Effector memory CD4-positive, alpha-beta T cell (primary cell): ENCODE data around the gene ZMPSTE24.
A peak's percentile ranks its signal among the peaks of the same experiment; 100 is the strongest.

Experiments
- DNase-seq, 3 donors: peaks; one replicate each; pipeline ENCODE4 v3.0.0-alpha.2; 2020
- H3K27ac ChIP-seq: 2 replicates; pipeline ENCODE4 v1.7.0; 2013; ENCODE audit warnings: mild to moderate bottlenecking, low read length, moderate library complexity; ENCODE audit not compliant: insufficient read depth, poor library complexity, severe bottlenecking
- H3K27me3 ChIP-seq: replicated peaks from 2 replicates; pipeline ENCODE4 v1.7.0; 2013; ENCODE audit warnings: mild to moderate bottlenecking, low read length; ENCODE audit not compliant: insufficient read depth, control insufficient read depth, poor library complexity, severe bottlenecking
- H3K36me3 ChIP-seq: 2 replicates; pipeline ENCODE4 v1.7.0; 2013; ENCODE audit warnings: mild to moderate bottlenecking, low read length, moderate library complexity; ENCODE audit not compliant: control insufficient read depth, insufficient read depth
- H3K4me1 ChIP-seq: 2 replicates; pipeline ENCODE4 v1.7.0; 2013; ENCODE audit warnings: low read length, mild to moderate bottlenecking; ENCODE audit not compliant: control insufficient read depth, insufficient read depth, poor library complexity, severe bottlenecking
- H3K4me3 ChIP-seq: 2 replicates; pipeline ENCODE4 v1.7.0; 2013; ENCODE audit warnings: low read length, low read depth, mild to moderate bottlenecking; ENCODE audit not compliant: insufficient read depth, poor library complexity, severe bottlenecking
- H3K9me3 ChIP-seq: 2 replicates; pipeline ENCODE4 v1.7.0; 2013; ENCODE audit warnings: mild to moderate bottlenecking, low read length, moderate library complexity; ENCODE audit not compliant: control insufficient read depth

The ZMPSTE24 gene

DNA sequence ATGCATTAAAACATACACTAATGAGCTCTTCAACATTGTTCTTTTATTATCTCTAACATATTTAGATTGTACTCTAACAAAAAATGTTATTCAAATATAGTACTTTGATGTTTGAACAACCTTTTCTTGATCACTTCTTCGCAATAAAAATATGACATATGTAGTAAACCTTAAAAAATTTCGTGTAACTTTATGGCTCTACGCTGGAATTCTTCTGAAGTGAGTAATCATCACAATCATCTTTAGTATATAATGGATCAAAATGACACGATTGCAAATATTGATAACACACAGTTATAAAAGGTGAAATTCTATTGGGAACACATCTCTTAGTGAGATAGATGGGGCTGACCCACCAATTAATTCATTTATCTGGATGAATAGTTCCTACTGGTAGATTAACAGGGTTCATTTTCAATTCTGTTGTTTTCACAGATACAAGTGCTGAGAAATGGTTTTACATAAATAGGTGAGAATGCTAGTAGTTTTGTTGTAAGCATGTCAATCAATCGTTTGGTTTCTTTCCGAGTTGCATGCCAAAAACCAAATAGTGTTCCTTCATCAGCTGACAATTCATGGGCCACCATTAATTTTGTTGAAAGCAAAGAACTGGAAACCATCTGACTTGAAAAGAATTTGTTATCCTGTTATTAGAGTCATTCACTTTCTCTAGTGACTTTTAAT, 1.5 kb upstream of the ZMPSTE24 start:
- Histone ChIP-seq H3K27me3 (no peaks in the 10 kb centered on the region), H3K9me3 (no peaks in the 10 kb centered on the region), H3K27ac (no peak overlapping the region), H3K4me1 (peaks cover 3% of the 10 kb centered on the region), H3K4me3 (peak overlapping the region; percentile 70), H3K36me3 (peaks cover 11% of the 10 kb centered on the region)
- DNase-seq, result no peak

DNA sequence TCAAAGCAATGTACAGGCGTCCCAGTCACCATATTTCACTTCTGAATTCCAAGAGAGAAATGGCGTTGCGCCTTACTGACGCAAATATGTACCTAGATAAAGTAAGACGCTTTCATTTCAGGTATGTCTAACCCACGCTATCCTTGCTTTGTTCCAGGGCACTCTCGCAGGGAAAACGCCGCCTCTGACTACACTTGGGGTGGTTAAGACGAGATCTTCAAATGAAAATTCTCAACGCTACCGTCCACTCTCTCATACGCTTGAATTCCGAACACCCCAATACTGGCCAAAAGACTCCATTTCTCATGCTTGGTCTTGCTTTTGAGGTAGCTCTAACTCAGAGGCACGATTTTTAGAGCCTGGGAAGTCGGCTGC, 736 bp upstream of the ZMPSTE24 start:
- H3K4me1 ChIP-seq, result peaks cover 3% of the 10 kb centered on the region
- H3K4me3 ChIP-seq, result peak overlapping the region; percentile 70
- H3K27me3 ChIP-seq, result no peaks in the 10 kb centered on the region
- H3K36me3 ChIP-seq, result peaks cover 19% of the 10 kb centered on the region
- no peaks in the 10 kb centered on the region for H3K9me3 ChIP-seq
- no peak for DNase-seq
- H3K27ac ChIP-seq, result peak overlapping the region; percentile 99

DNA sequence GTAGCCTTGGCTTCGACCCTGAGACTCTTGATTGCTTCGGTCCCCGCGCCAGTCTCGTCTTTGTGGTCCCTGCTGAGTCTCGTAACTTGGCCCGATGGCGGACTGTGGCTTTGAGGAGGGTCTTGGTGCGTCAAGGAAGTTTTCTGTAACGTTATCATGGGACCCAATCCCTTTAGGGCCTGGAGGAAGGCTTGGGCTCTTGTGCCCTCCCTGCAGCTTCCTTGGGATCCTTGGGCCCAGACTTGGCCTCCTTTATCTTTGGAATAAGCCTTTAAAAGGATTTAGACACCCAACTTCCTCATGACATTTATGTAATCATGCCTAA, 371 bp downstream of the ZMPSTE24 start:
- DNase-seq, result no peak
- Histone ChIP-seq H3K4me3 (peak overlapping the region; percentile 91), H3K27ac (peak overlapping the region; percentile 83), H3K27me3 (no peaks in the 10 kb centered on the region), H3K9me3 (no peaks in the 10 kb centered on the region), H3K4me1 (peaks cover 3% of the 10 kb centered on the region), H3K36me3 (peaks cover 26% of the 10 kb centered on the region)

DNA sequence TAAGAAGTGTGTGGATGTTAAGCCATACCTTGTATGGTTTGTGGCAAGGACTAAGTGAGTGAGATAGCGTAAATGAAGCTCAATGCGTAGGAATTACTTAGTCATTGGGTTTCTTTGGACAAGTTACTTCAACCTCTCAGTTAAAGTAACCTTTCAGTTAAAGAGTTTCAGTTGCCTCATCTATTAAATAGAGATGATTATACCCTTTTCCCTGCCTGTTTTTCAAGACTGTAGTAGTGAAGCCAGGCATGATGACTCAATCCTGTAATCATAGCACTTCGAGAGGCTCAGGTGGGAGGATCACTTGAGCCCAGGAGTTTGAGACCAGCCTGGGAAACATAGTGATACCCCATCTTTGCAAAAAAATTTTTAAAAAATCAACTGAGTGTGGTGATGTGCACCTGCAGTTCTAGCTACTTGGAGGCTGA, 6.3 kb downstream of the ZMPSTE24 start:
- Histone ChIP-seq H3K27ac (no peak overlapping the region), H3K4me3 (no peak overlapping the region), H3K4me1 (no peaks in the 10 kb centered on the region), H3K9me3 (no peaks in the 10 kb centered on the region), H3K36me3 (peaks cover 57% of the 10 kb centered on the region), H3K27me3 (no peaks in the 10 kb centered on the region)
- DNase-seq, result no peak

DNA sequence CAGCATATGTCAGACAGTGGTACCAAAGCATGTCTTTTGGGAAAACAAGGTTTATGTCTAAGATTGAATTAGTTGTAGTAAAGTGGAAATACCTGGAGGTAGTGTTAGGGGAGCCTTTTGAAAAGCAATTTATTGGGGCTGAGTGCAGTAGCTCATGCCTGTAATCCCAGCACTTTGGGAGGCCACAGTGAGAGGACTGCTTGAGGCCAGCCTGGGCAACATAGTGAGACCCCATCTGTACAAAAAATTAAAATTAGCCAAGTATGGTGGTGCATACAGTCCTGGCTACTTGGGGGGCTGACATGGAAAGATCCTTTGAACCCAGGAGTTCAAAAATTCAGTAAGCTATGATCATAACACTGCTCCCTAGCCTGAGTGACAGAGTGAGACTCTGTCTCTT, 7.3 kb downstream of the ZMPSTE24 start:
- H3K36me3 ChIP-seq, result peaks cover 66% of the 10 kb centered on the region
- H3K4me1 ChIP-seq, result no peaks in the 10 kb centered on the region
- no peaks in the 10 kb centered on the region for H3K9me3 ChIP-seq
- no peak overlapping the region for H3K27ac ChIP-seq
- no peak for DNase-seq
- no peak overlapping the region for H3K4me3 ChIP-seq
- H3K27me3 ChIP-seq, result no peaks in the 10 kb centered on the region

DNA sequence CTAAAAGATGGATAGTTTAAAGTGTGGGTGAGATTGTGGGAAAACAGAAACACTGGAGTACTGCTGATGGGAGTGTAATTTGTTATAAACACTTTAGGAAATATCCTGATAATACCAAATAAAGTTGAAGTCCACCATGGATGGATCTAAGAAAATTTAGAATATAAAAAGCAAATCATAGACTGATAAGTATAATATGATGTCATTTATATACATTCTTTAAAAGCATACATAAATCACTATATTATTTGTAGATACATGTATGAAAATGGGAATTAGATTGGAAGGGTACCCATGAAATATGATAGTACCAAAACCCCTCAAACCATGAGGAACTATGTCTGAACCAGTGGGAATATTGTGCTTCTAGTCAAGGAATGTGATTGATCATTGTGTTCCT, 7.9 kb downstream of the ZMPSTE24 start:
- Histone ChIP-seq H3K27me3 (no peaks in the 10 kb centered on the region), H3K4me3 (no peak overlapping the region), H3K9me3 (no peaks in the 10 kb centered on the region), H3K36me3 (peaks cover 68% of the 10 kb centered on the region), H3K4me1 (no peaks in the 10 kb centered on the region), H3K27ac (no peak overlapping the region)
- DNase-seq, result no peak

DNA sequence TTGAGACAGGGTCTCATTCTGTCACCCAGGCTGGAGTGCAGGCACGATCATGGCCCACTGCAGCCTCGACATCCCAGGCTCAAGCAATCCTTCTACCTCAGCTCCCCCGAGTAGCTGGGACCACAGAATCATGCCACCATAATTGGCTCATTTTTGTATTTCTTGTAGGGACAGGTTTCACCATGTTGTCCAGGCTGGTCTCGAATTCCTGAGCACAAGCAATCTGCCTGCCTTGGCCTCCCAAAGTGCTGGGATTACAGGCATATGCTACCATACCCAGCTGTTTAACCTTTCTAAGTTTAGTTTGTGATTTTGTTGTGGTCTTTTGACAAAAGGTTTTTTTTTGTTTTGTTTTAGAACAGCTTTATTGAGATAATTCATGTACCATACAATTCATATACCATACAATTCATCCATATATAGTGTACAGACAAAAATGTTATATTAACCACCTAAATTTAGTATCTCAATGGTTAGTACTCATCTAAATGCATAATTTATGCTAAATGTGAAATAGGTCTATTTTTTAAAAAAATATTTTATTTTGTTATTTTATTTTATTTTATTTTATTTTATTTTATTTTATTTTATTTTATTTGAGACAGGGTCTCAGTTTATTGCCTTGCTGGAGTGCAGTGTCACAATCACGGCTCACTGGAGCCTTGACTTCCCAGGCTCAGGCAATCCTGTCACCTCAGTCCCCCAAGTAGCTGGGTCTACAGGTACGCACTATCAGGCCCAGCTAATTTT, 8.9 kb downstream of the ZMPSTE24 start:
- H3K36me3 ChIP-seq, result peaks cover 65% of the 10 kb centered on the region
- no peak overlapping the region for H3K27ac ChIP-seq
- no peaks in the 10 kb centered on the region for H3K27me3 ChIP-seq
- no peak overlapping the region for H3K4me3 ChIP-seq
- H3K9me3 ChIP-seq, result no peaks in the 10 kb centered on the region
- H3K4me1 ChIP-seq, result no peaks in the 10 kb centered on the region
- DNase-seq, result no peak

DNA sequence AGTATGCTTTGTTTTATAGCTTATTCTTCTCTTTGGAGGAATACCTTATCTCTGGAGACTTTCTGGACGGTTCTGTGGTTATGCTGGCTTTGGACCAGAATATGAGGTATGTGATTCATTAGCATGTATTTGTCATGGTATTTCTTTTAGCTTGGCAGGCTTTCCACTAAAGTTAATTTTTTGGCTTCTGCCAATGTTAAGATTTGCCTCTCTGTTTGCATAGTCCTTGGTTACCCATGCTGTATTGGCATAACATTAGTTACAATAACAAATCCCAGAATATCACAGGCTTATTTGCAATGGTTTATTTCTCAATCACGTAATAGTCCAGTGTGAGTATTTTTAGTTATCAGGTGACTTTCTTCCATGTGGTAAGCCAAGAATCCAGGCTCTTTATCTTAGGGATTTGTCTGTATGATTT, 9.7 kb downstream of the ZMPSTE24 start:
- Histone ChIP-seq H3K27me3 (no peaks in the 10 kb centered on the region), H3K9me3 (no peaks in the 10 kb centered on the region), H3K36me3 (peaks cover 67% of the 10 kb centered on the region), H3K27ac (no peak overlapping the region), H3K4me3 (no peak overlapping the region), H3K4me1 (no peaks in the 10 kb centered on the region)
- no peak for DNase-seq

DNA sequence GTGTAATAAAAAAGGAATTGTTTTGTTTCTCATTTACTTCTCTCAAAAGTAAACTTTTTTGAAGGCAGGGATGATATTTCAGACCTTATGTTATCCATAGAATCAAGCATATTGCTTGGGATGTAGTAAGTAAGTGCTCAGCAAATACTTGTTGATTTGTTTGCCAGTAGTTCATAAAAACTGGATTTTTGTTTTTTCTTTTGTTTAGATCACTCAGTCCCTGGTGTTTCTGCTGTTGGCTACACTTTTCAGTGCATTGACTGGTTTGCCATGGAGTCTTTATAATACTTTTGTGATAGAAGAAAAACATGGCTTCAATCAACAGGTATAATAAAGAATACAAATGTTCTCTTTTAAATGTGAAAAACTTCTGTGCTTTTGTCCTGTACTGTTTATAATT, 10.2 kb downstream of the ZMPSTE24 start:
- DNase-seq, result no peak
- no peak overlapping the region for H3K4me3 ChIP-seq
- no peaks in the 10 kb centered on the region for H3K27me3 ChIP-seq
- no peaks in the 10 kb centered on the region for H3K4me1 ChIP-seq
- peaks cover 65% of the 10 kb centered on the region for H3K36me3 ChIP-seq
- H3K27ac ChIP-seq, result no peak overlapping the region
- H3K9me3 ChIP-seq, result no peaks in the 10 kb centered on the region

DNA sequence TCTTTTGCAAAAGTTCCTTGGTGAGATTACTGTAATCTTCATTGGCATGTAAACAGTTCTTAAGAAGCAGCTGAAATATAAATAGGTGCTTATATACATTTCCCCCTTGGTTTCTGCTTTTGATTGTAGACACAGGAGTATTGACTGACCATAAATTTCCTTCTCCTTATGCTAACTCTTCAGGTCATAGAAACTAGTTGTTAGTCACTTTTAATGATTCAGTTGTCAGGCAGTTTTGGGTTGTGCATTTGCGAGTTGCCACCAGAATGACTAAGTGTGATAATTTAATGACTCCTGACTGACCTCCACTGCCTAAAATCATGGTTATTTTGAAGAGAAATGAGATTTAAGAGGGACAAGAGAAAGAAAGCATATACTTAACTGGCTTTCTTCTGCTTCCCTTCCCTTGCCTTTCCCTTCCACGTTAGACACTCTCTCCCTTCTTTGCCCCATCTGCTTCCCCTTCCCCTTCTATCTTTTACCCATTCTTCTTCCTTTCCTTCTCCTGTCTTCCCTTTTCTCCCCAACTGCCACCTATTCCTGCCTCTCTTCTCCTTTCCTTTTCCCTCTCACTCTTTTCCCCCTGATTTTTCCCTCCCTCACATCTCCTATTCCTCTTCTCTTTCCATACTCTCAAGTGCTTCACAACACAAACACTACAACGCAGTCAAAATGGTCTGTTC, 12.3 kb downstream of the ZMPSTE24 start:
- no peaks in the 10 kb centered on the region for H3K4me1 ChIP-seq
- no peaks in the 10 kb centered on the region for H3K27me3 ChIP-seq
- no peak overlapping the region for H3K4me3 ChIP-seq
- H3K27ac ChIP-seq, result no peak overlapping the region
- no peak for DNase-seq
- H3K36me3 ChIP-seq, result peaks cover 69% of the 10 kb centered on the region
- H3K9me3 ChIP-seq, result no peaks in the 10 kb centered on the region
